ENCODE measurements around the gene ECM2.

GRCh38 chr9:92486371-92486770, 49.4 kb downstream of the ECM2 start:
- TF ChIP-seq, protein P1, sequence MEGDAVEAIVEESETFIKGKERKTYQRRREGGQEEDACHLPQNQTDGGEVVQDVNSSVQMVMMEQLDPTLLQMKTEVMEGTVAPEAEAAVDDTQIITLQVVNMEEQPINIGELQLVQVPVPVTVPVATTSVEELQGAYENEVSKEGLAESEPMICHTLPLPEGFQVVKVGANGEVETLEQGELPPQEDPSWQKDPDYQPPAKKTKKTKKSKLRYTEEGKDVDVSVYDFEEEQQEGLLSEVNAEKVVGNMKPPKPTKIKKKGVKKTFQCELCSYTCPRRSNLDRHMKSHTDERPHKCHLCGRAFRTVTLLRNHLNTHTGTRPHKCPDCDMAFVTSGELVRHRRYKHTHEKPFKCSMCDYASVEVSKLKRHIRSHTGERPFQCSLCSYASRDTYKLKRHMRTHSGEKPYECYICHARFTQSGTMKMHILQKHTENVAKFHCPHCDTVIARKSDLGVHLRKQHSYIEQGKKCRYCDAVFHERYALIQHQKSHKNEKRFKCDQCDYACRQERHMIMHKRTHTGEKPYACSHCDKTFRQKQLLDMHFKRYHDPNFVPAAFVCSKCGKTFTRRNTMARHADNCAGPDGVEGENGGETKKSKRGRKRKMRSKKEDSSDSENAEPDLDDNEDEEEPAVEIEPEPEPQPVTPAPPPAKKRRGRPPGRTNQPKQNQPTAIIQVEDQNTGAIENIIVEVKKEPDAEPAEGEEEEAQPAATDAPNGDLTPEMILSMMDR (IDR thresholded peaks at IDR 0.05) = no peak
- TF ChIP-seq POLR2A (IDR thresholded peaks at IDR 0.05) (no peak), EP300 (IDR thresholded peaks at IDR 0.05) (no peak)

Data from tibial nerve (tissue), 4 donors.